ENCODE results near the gene NANS. TPM values are rescaled to one million over a fixed set of nuclear protein-coding genes. Genes with fewer than 3 reads are reported as not detected.

Gene NANS
- total RNA-seq, 1 experiment from 2014 or later, result 40.4 TPM

GRCh38 chr9:98037357-98037756 is 19.2 kb upstream of the NANS start:
- Histone ChIP-seq H3K79me2 (ENCODE audit: insufficient read depth, low read length) (no peaks in the 10 kb centered on the region), H2BK120ac (ENCODE audit: low read depth, low read length, poor library complexity, severe bottlenecking) (no peak overlapping the region), H3K14ac (ENCODE audit: insufficient read depth, low read length) (no peak overlapping the region), H4K8ac (replicated peaks; ENCODE audit: insufficient read length, low read depth, low read length) (no peak overlapping the region), H3K27me3 (ENCODE audit: insufficient read depth, low read length) (no peaks in the 10 kb centered on the region), H2BK20ac (ENCODE audit: low read depth, low read length, poor library complexity, severe bottlenecking) (no peak overlapping the region), H3K9me3 (ENCODE audit: control insufficient read depth, low read depth, low read length) (no peaks in the 10 kb centered on the region), H3K18ac (ENCODE audit: insufficient read length, low read depth, low read length) (no peak overlapping the region), H2BK12ac (ENCODE audit: insufficient read length, low read depth, low read length) (no peak overlapping the region), H3K56ac (ENCODE audit: insufficient read length, low read depth, low read length) (no peak overlapping the region), H3K4me1 (ENCODE audit: insufficient read depth, low read length) (no peaks in the 10 kb centered on the region), H2AK5ac (ENCODE audit: insufficient read length, low read length) (no peak overlapping the region), H3K79me1 (ENCODE audit: insufficient read depth, low read depth, low read length, poor library complexity, severe bottlenecking) (no peaks in the 10 kb centered on the region), H4K20me1 (ENCODE audit: control insufficient read depth, insufficient read depth, insufficient read length) (no peaks in the 10 kb centered on the region), H4K5ac (ENCODE audit: insufficient read length, low read depth, low read length) (no peak overlapping the region), H3K27ac (ENCODE audit: insufficient read length, low read depth, low read length) (no peak overlapping the region), H3K9ac (ENCODE audit: extremely low read depth, insufficient read length, low read length) (no peak overlapping the region), H2AFZ (ENCODE audit: low read length) (no peak overlapping the region), H3K23ac (ENCODE audit: insufficient read length, low read depth, low read length) (no peak overlapping the region), H3K4me2 (ENCODE audit: insufficient read depth, insufficient read length, low read length) (no peak overlapping the region), H3K23me2 (ENCODE audit: insufficient read length, low read depth, low read length, poor library complexity, severe bottlenecking) (no peaks in the 10 kb centered on the region), H2BK15ac (ENCODE audit: low read depth, low read length) (no peak overlapping the region), H3T11ph (ENCODE audit: low read length) (no peak overlapping the region), H3K4ac (ENCODE audit: low read depth, low read length) (no peak overlapping the region), H2BK5ac (ENCODE audit: insufficient read length, low read length) (no peak overlapping the region), H4K91ac (ENCODE audit: insufficient read length, low read depth, low read length) (no peak overlapping the region)
- H3K27ac Mint-ChIP-seq, result no peak overlapping the region
- TF ChIP-seq CTCF (conservative IDR thresholded peaks at IDR 0.05), result no peak
- no peak overlapping the region for H3K4me3 Mint-ChIP-seq
- H3K27me3 Mint-ChIP-seq (ENCODE audit: low read depth), result peaks cover 46% of the 10 kb centered on the region
- H3K36me3 Mint-ChIP-seq (ENCODE audit: insufficient read depth in 1 of 3, low read depth in 3 of 3), result no peaks in the 10 kb centered on the region
- no peak for DNase-seq
- peaks cover 10 to 14% of the 10 kb centered on the region in 2 experiments for H3K4me1 Mint-ChIP-seq
- H3K9me3 Mint-ChIP-seq, result no peaks in the 10 kb centered on the region
